Melanocyte of skin (primary cell): ENCODE results near the gene MRPL4. TPM values are rescaled to one million over a fixed set of nuclear protein-coding genes. Genes with fewer than 3 reads are reported as not detected.

Source experiments
- small RNA-seq, 2 donors: library from RNA; depleted of rRNA; stranded (forward); fragments of <200 nt; gene quantifications; one replicate each; pipeline ENCODE3, GENCODE V24; 2012
- total RNA-seq, 2 donors: library from RNA; depleted of rRNA; stranded (reverse); fragments of >200 nt; gene quantifications; 2 replicates each; pipeline ENCODE4 v1.2.3, GENCODE V29; 2012

Gene MRPL4
- 10 to 100 TPM; 58.5 to 82.6 TPM for total RNA-seq

DNA sequence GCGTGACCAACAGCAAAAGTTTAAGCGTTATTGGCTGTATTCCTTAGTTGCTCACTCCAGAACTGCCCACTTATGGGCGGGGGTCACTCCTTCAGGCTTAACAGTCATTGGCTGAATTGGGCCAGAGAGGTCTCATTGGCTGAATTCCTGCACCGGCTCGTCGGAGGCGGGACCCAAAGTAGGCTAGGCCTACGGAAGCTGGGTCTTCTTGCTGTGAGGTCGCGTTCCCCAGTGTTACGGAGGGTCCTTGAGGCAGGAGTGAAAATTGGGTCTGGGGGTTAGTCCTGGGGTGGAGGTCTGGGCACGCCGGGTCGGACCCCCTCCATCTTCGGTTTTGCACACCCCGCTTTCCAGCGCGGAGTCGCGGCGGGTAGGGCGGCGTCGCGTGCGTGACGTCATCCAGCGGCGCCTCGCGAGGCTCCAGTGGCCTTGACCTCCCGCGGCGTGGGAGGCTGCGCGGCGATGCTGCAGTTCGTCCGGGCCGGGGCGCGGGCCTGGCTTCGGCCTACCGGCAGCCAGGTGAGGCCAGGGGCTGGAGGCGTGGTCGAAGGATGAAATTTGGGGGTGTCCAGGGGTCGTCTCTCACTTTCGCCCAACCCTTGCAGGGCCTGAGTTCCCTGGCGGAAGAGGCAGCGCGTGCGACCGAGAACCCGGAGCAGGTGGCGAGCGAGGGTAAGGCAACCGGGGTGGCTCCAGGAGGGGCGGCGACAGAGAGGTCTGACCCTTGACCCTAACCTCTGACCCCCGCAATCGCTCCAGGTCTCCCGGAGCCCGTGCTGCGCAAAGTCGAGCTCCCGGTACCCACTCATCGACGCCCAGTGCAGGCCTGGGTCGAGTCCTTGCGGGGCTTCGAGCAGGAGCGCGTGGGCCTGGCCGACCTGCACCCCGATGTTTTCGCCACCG is at the start of gene MRPL4:
MRPL4 (plus strand) TSS at position 423 of the 903 bp plus-strand sequence; CDS start at position 463, 40 bp downstream.

DNA sequence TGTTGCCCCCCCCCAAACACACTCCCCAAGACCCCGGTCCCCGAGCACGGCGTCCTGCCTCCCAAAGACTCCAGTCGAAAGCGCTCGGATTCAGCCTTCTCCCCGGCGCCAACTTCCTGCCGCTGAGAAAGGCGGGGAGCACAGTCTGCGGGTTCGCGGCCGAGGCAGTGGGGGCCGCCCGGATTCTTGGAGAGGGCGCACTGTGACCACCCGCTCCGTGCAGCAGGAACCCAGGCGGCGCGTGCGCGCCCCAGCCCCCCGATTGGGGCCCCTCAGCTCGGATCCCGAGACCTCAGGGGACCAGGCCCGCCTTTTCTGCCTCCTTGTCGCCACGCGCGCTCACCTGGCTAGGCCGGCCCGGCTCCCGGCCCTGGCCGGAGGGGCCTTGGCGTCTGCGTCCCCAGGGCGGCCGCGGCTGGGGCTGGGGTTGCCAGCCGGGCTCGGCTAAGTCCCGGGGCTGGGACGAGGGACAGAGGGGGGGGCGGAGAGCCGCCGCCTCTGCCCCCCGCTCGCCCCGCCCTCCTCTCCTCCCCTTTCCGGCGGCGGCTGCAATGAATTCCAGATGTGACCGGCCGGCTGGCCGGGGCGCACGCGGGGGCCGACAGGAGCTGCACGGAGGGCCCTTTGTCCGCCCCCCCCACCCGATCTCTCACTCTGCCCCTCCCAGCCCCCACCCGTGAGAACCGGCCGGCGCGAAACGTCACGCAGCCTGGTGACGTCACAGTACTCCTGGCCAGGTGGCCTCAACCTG is 21.0 kb upstream of the MRPL4 start, which contains the start of gene S1PR2:
S1PR2 (minus strand) TSS at position 471 of the 751 bp plus-strand sequence. CDS start 6,426 bp downstream, outside the sequence.

GRCh38 chr19:10270616-10271394 is 18.8 kb downstream of the MRPL4 start, which contains the start of gene ICAM1:
Gene ICAM1, plus strand, starts transcription at chr19:10271120. Its CDS starts 40 bp downstream, at chr19:10271160.

DNA sequence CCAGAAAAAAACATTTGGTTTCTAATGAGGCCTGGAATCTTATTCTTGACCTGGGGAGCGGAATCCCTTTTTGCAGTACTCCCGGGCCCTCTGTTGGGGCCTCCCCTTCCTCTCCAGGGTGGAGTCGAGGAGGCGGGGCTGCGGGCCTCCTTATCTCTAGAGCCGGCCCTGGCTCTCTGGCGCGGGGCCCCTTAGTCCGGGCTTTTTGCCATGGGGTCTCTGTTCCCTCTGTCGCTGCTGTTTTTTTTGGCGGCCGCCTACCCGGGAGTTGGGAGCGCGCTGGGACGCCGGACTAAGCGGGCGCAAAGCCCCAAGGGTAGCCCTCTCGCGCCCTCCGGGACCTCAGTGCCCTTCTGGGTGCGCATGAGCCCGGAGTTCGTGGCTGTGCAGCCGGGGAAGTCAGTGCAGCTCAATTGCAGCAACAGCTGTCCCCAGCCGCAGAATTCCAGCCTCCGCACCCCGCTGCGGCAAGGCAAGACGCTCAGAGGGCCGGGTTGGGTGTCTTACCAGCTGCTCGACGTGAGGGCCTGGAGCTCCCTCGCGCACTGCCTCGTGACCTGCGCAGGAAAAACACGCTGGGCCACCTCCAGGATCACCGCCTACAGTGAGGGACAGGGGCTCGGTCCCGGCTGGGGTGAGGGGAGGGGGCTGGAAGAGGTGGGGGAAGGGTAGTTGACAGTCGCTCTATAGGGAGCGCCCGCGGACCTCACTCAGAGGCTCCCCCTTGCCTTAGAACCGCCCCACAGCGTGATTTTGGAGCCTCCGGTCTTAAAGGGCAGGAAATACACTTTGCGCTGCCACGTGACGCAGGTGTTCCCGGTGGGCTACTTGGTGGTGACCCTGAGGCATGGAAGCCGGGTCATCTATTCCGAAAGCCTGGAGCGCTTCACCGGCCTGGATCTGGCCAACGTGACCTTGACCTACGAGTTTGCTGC is 35.1 kb downstream of the MRPL4 start, which contains the start of gene ICAM4:
ICAM4 (plus strand) TSS at position 153 of the 935 bp plus-strand sequence; CDS start at position 211, 58 bp downstream.

GRCh38 chr19:10289836-10290356 is 37.9 kb downstream of the MRPL4 start, which contains the start of gene ICAM5:
Gene ICAM5, plus strand, starts transcription at chr19:10289952. Its CDS starts 92 bp downstream, at chr19:10290044.

DNA sequence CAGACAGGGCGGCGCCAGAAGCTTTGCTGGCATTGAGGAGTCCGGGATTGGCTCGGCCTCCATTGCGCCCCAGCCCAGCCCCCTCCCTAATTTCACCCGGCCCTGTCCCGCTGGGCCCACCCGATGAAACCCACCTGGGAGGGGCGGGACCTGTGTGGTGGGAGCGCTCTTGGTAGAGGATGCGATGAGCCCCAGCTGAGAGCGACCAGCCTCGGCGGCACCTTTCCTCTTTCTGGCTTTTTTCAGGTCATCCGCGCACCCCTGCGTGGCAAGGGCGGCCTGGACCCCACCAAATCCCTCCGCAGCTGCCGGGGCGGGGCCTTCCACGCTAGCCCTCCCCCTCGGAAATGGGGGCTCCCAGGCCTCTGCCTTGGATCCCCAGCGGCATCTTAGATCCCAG is 57.4 kb downstream of the MRPL4 start, which contains the start of gene ZGLP1:
ZGLP1 (minus strand) TSS at position 393 of the 400 bp plus-strand sequence.

Small RNA genes lying within 50 kb of the gene (small RNA-seq; reads per million reads assigned to genes)
- gene AC011511.1 (0 reads per million in 2 donors), gene MIR4322 (0 reads per million in 2 donors)

Other genes with a start within 250 kb of the MRPL4 start
- gene COL5A3, start 241.7 kb upstream of the MRPL4 start, total RNA-seq = 10 to 100 TPM; 34.8 to 47.3 TPM
- 1 to 10 TPM; 1.4 to 2.7 TPM for gene RDH8, start 238.7 kb upstream of the MRPL4 start, total RNA-seq
- gene SHFL, start 165.9 kb upstream of the MRPL4 start, total RNA-seq = 100 to 1,000 TPM in 1 of 2 donors, 10 to 100 TPM in 1; 94.9 to 121 TPM
- under 1 TPM in 1 of 2 donors, not detected in 1; 0.34 TPM for gene ANGPTL6, start 149.5 kb upstream of the MRPL4 start, total RNA-seq
- gene PPAN, start 145.9 kb upstream of the MRPL4 start, total RNA-seq = 10 to 100 TPM; 28.6 to 51.6 TPM
- 1 to 10 TPM; 1.4 to 2.0 TPM for gene P2RY11, start 140.5 kb upstream of the MRPL4 start, total RNA-seq
- gene EIF3G, start 132.3 kb upstream of the MRPL4 start, total RNA-seq = 100 to 1,000 TPM; 192 to 322 TPM
- 10 to 100 TPM; 30.6 to 78.9 TPM for gene DNMT1, start 57.3 kb upstream of the MRPL4 start, total RNA-seq
- gene S1PR2, start 20.9 kb upstream of the MRPL4 start, total RNA-seq = 10 to 100 TPM in 1 of 2 donors, 1 to 10 TPM in 1; 10.0 to 15.3 TPM
- gene ICAM1, start 18.9 kb downstream of the MRPL4 start, total RNA-seq = 10 to 100 TPM; 52.9 to 90.2 TPM
- gene ICAM4, start 34.7 kb downstream of the MRPL4 start, total RNA-seq = not detected
- gene ICAM5, start 37.7 kb downstream of the MRPL4 start, total RNA-seq = under 1 TPM; under 0.01 to 0.33 TPM
- under 1 TPM; 0.33 to 0.34 TPM for gene ZGLP1, start 57.6 kb downstream of the MRPL4 start, total RNA-seq
- 10 to 100 TPM in 1 of 2 donors, 1 to 10 TPM in 1; 10.0 to 13.3 TPM for gene FDX2, start 63.8 kb downstream of the MRPL4 start, total RNA-seq
- gene RAVER1, start 81.3 kb downstream of the MRPL4 start, total RNA-seq = 10 to 100 TPM; 13.1 to 15.3 TPM
- 10 to 100 TPM in 1 of 2 donors, 1 to 10 TPM in 1; 5.5 to 10.3 TPM for gene ICAM3, start 87.4 kb downstream of the MRPL4 start, total RNA-seq
- gene TYK2, start 128.4 kb downstream of the MRPL4 start, total RNA-seq = 10 to 100 TPM; 69.5 to 85.6 TPM
- gene CDC37, start 151.3 kb downstream of the MRPL4 start, total RNA-seq = 100 to 1,000 TPM; 143 to 207 TPM
- 1 to 10 TPM; 5.3 to 6.5 TPM for gene PDE4A, start 168.3 kb downstream of the MRPL4 start, total RNA-seq